Measurements from ENCODE around the gene SLC4A4.

DNA sequence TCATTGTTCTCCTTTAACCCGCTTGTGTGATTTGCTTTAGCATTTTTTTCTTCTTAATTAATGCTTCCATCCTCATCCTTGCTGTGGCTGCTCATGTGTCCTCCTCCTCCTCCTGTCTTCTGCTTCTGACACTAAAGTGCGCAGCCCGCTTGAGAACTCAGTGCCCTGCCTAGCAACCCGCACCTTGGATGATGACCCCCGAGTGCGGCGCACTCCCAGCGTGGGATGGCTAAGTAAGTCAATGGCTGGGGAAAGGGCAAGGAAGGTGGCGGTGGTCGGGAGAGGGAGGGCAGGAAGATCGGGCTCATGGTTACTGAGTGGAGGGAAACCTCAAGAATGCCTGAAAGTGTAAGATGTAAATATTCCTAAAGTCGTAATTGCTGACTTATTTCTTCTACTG lies 30.1 kb downstream of the SLC4A4 start:
- no peak for TF ChIP-seq TAF1 (IDR thresholded peaks at IDR 0.05; ENCODE audit: borderline replicate concordance, low read depth, low read length)
- TF ChIP-seq CTCF (IDR thresholded peaks at IDR 0.05 in 2 of 3, conservative IDR thresholded peaks at IDR 0.05 in 1 of 3; ENCODE audit: control insufficient read depth in 2 of 3, extremely low read depth in 1 of 3, insufficient read depth in 1 of 3, low read depth in 3 of 3, low read length in 3 of 3): no peak
- TF ChIP-seq RAD51 (IDR thresholded peaks at IDR 0.05): no peak
- TF ChIP-seq BRCA1 (IDR thresholded peaks at IDR 0.05; ENCODE audit: low read depth, low read length): no peak
- TF ChIP-seq EZH2 (IDR thresholded peaks at IDR 0.05; ENCODE audit: borderline replicate concordance, control insufficient read depth, low read depth, low read length): no peak
- TF ChIP-seq PRDM15 (CRISPR knock-in tag; IDR thresholded peaks at IDR 0.05): no peak
- TF ChIP-seq CHD1 (IDR thresholded peaks at IDR 0.05; ENCODE audit: low read depth, low read length): no peak
- no peak for TF ChIP-seq SMC3 (IDR thresholded peaks at IDR 0.05; ENCODE audit: borderline replicate concordance, low read length)
- no peak for TF ChIP-seq TCF7 (IDR thresholded peaks at IDR 0.05; ENCODE audit: borderline replicate concordance)
- TF ChIP-seq ZNF24 (IDR thresholded peaks at IDR 0.05): no peak
- TF ChIP-seq ZNF274 (IDR thresholded peaks at IDR 0.05; ENCODE audit: insufficient read depth, insufficient read length): no peak
- TF ChIP-seq CREM (IDR thresholded peaks at IDR 0.05; ENCODE audit: low read depth): no peak

All from GM12878 (cell line).